Stimulated activated CD8-positive, alpha-beta memory T cell treated with anti-CD3 and anti-CD28 coated beads, Interleukin-4, amount 100 ng/mL, for 24 hours (primary cell): ENCODE results near the gene LBHD2.

Source experiments
- DNase-seq: peaks from one replicate; pipeline ENCODE4 v3.0.0-alpha.2; 2020; ENCODE audit warnings: low read depth

Gene LBHD2

GRCh38 chr14:103091041-103091882, 7.3 kb downstream of the LBHD2 start:
- peak; percentile 75 for DNase-seq

GRCh38 chr14:103091883-103092222, 7.8 kb downstream of the LBHD2 start:
- no peak for DNase-seq

DNA sequence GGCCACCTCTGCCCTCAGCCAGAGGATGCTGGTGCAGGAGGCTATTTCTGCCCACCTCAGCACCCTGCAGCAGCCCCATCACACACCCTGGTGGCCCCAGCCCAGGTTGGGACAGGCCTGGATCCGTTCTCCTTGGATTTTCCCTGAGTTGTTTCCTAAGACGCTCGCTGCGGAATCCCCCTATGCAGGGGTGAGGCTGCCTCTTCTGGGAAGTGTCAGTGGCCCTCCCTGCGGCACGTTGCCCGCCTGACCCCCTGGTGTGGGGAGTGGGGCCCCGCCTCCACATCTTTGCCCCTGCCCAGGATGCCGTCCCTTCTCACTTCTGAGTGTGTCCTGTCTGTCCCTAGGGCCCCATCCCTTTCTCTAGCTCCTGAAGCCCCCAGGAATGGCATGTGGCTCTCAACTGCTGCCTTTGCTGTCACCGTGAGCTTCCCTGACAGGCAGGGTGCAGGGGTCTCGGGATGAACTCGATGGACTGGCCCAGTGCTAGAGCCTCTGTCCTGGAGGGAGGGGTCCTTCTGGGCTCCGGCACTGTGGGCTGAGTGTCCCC, 9.9 kb downstream of the LBHD2 start:
- DNase-seq = no peak

DNA sequence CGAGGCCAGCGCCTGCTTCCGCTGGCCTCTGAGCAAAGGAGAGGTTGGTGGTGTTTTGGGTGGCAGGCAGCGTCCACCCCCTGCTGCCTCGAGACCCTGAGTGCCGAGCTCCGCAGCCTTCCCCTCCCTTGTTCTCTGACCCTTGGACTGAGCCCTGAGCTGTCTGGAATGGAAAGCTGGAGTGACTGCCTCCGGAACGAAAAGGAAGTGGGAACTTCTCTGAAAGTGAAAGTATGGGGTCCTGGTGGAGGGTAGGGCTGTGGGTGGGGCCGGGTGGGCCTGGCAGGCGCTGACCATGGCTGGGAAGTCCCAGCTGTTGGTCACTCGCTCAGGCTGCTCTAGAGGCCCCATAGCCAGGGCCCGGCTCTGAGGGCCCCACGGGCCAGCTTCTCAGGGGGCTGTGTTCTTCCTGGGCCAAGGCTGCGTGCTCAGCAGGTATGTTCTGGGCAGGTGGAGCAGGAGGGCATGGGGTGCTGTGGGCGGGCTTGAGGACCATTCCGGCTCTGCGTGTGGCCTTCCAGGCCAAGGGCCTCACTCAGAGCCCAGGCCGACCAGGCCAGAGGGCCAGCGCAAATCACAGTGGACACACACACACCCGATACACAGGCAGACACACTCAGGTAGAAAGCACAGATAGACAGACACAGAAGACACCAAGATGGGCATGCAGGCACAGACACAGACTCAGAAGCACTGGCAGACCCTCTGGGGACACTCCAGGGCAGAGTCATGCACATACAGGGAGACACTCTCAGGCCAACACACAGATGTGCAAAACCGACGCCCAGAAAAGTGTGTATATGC, 10.6 kb downstream of the LBHD2 start, which contains the start of gene EXOC3L4:
Gene EXOC3L4, plus strand, starts transcription at position 320 of the 804 bp plus-strand sequence. CDS start 5,495 bp downstream, outside the sequence.
- no peak for DNase-seq

DNA sequence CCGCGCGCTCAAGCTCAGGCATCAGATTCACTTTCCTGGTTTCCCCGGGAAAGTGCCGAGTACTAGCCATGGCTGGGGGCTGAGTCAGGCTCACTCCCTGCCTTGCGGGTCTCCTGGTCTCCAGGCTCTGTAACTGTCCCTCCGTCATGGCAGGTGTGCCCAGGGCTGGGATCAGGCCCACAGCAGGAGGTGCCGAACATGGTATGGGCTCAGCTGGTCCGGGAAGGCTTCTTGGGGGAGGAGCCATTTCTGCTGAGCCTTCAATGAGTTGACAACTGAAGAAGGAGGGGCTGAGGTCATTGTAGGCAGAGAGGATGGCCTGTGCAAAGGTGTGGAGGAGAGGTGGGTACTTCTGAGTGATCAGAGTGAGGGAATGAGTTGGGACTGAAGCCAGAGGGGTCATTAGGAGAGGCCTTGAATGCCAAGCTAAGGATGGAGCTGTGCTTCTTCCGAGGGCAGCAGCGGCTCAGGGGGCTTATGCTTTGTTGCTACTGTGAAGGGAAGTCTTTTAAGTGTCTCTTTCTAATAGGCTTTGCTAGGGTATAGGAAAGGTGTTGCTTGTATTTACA, 11.3 kb downstream of the LBHD2 start:
- no peak for DNase-seq

DNA sequence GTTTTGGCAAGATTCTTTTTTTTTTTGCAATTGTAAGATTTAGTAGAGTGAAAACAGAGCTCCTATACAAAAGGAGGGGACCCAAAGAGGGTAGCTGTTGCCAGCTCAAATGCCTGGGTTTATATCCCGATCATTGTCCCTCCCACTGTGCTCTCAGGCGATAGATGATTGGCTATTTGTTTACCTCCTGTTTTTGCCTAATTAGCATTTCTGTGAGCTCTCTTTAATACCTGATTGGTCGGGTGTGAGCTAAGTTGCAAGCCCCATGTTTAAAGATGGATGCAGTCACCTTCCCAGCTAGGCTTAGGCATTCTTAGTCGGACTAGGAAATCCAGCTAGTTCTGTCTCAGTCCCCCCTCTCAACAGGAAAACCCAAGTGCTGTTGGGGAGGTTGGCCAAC, 12.4 kb downstream of the LBHD2 start:
- DNase-seq = no peak

DNA sequence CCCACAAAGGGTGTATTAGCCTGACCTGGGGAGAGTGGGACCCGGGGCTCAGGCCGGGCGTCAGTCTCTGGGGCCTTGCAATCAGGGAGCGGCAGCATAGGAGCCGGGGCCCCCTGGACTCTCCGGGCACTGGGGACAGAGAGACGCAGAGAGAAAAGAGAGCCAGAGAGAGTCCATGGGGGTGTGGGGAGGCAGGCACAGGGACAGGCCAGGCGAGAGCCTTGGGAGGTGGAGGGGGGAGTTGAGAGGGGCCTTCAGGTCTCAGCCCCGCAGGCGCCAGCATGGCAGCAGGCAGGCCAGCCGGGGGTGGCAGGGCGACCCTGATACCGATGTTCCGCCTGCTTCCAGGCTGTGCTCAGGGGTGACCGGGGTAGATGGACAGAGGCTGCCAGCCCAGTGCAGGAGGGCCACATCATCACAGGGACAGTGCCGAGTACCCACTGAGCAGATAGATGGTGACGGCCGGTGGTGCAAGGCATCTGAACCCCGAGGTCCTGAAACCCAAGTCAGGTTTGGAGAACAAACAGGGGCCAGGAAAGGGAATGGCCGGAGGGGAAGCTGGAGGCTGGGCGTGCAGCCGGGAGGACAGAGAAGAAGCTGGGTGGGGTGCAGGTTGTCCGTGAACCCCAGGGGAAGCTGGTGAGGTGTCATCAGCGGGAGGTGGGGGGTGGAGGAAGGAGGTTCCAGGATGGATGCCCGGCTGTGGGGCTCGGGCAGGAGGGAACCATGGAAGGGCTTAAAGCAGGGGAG, 13.4 kb downstream of the LBHD2 start:
- DNase-seq = no peak

DNA sequence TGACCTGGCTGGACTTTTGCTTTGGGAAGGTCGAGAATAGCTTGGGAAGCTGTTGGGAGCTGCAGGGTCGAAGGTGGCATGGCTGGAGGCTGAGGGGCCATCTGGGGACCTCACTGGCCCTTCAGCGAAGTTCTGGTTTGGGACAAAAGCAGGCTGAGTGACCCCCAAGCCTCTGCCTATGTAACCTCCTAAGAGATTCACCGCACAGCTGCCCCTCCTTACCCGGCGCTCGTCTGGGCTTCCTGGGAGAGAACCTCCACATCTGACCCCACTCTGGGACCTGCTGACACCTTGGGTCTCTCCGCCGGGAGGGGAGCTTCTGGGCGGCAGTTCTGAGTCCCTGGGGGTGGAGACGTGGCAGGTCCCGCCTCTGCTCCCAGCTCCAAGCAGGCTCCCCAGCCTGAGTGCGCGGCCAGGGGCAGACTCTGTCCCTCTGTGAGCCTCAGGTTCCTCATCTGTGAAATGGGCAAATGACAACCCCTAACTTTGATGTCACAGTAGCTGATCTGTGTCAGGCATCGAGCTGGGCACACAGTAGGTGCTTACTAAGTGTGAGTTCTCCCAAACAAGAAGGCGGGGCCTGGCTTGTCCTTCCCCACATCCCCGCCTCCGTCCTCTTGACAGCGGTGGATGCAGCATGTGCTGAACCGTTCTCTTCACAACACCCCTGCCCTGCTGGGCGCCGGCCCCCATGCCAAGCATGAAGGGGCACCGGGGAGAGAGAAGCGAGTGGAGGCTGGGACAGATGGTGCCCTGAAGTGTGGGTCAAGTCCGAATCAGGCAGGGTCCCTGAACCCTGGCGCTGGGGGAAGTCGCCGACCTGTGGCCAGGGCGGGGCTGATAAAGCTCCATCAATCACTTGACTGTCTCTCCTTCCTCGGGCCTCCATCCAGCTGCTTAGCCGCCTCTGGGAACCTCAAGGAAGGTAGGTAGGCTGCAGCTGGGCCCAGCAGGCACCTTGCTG, 14.3 kb downstream of the LBHD2 start:
- DNase-seq = no peak

GRCh38 chr14:103099081-103099732, 15.2 kb downstream of the LBHD2 start:
- DNase-seq = no peak

DNA sequence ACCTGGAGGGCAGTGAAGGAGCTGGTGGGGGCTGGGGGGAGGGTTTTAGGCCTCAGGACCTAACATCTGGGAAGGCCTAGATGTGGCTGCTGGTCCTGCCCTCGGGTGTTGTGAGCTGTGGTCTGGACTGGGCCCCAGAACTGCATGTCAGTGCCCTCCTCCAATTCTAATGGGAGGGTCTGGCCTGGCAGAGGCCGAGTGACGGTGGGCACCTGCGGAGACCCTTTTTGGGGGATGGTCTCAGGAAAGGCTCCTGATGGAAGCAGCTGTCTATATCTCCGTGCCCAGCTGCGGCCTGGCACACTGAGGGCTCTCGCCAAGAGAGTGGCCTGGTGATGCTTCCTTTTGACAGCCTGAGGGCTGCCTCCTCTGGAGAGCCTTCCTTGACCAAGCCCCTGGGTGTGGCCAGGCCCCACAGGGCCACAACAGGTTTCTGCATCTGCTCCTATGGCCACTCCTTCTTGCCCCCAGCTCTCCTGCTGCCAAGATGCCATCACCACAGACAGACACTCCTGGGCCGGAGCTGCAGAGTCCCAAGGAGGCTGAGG, 15.8 kb downstream of the LBHD2 start:
- DNase-seq = no peak

DNA sequence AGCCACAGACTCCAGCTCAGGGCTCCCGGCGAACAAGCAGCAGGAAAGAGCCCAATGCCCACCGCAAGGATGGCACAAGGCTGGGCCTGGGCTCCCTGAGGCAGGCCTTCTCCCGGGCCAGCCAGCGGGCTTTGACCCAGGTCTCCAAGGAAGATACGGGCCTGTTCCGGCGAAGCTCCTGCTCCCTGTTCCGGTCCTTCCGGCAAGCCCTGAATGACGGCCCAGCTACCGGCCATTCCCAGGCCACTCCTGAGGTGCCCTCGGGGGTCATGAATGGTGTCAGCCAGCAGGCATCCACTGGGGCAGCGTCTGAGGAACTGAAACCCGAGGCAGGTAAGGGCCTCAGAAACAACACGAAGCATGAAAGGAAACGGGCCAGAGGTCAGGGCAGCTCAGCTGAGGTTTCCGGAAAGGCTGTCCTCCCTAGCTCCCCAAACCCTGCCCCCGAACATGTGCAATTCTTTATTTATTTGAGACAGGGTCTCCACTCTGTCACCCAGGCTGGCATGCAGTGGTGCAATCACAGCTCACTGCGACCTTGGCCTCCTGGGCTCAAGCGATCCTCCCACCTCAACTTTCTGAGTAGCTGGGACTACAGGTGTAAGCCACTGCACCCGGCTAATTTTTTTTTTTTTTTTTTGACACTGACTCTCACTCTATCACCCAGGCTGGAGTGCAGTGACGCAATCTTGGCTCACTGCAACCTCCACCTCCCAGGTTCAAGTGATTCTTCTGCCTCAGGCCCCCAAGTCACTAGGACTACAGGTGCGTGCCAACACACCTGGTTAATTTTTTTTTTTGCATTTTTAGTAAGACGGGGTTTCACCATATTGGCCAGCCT, 16.5 kb downstream of the LBHD2 start:
- no peak for DNase-seq

DNA sequence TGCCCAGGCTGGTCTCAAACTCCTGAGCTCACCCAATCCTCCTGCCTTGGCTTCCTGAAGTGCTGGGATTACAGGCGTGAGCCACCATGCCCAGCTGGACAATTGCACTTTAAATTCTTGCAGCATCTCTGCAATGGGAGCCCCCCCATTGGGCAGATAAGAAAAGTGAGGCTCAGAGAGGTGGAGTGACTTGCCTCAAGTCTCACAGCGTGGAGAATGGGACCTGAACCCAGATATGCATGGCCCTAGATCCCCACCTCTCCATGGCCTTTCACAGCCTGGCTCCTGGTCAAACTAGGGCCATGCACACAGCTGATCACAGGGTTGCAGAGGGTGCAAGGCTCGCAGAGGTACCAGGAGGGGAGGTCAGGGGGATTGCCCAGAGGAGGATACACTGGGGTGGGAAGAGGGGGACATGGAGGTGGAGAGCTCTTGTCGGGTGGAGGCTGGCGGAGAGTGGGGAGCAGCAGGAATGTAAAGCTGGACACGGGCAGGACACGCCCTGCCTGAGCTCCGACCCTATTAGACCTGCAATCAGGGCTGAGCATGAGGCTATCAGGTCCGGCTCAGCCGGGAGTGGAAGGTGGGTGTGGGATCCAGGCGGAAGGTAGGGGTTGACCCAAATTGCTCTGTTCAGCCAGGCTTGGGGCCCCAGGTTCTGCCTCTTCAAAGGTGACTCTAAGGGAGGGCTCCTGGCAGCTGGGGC, 17.4 kb downstream of the LBHD2 start:
- no peak for DNase-seq

- no peak for DNase-seq
These were observed 18.1 kb downstream of the LBHD2 start for GRCh38 chr14:103101963-103102688.

DNA sequence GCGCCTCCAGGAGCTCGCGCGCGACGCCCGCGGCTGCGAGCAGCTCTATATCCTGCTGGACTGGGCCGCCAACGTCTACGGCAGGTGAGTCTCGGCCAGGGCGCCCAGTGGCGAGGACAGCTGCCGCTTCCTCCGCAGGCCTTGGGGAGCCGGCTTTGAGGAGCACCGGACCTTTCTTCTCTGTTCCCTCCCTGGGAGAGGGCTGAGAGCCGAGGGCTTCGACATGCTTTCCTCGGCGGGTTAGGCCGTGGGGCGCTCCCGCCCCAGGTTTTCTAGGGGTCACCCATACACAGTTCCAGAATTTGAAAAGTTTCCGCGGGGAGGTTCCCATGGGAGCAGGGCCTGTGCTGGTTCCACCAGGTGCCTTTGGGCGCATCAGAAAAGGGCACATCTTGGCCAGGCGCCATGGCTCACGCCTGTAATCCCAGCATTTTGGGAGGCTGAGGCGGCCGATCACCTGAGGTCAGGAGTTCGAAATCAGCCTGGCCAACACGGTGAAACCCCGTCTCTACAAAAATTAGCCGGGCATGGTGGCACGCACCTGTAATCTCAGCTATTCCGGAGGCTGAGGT, 18.8 kb downstream of the LBHD2 start:
- DNase-seq = no peak

GRCh38 chr14:103103461-103104388, 19.7 kb downstream of the LBHD2 start:
- DNase-seq = no peak

- DNase-seq = no peak
These were observed 20.3 kb downstream of the LBHD2 start for GRCh38 chr14:103104389-103104653.
